AG04449 (cell line): ENCODE measurements around the gene PRDM1.
A peak's percentile ranks its signal among the peaks of the same experiment; 100 is the strongest.

Experiments
- CTCF ChIA-PET: fragments of 350-600 bp; formaldehyde crosslinking; extraction: SDS; loops from one replicate; lab custom pipeline; 2021; ENCODE audit warnings: antibody characterized with exemption; lab: Yijun Ruan, JAX
- POLR2A ChIA-PET: fragments of 400-600, 350-600 bp; formaldehyde crosslinking; extraction: SDS; loops from one replicate; lab custom pipeline; 2020; ENCODE audit warnings: antibody characterized with exemption, inconsistent platforms; lab: Yijun Ruan, JAX
- DNase-seq: peaks from one replicate; pipeline ENCODE4 v3.0.0-alpha.2; 2010; ENCODE audit warnings: low read depth, low spot score
- H3K4me3 ChIP-seq: 2 replicates; pipeline ENCODE4 v1.5.1; 2011; ENCODE audit warnings: low read depth, mild to moderate bottlenecking, control low read depth, low read length
- CTCF ChIP-seq: IDR thresholded peaks from one replicate; pipeline ENCODE4 v1.5.1; 2011; ENCODE audit warnings: mild to moderate bottlenecking, moderate library complexity, low read length, control low read depth, inconsistent platforms; ENCODE audit not compliant: insufficient read depth; ENCODE audit errors: missing control alignments

PRDM1 gene

GRCh38 chr6:106094261-106094963 is 8.3 kb downstream of the PRDM1 start:
- POLR2A ChIA-PET = no interaction called here
- CTCF ChIA-PET = interaction anchor here (0.7 to 9.4 kb wide), 5 partner anchors 22 to 663 kb away, joined by 3 to 99 read pairs (median 23); no protein-coding TSS in a partner anchor
- H3K4me3 ChIP-seq = no peak overlapping the region
- no peak for DNase-seq
- TF ChIP-seq CTCF = no peak

- no peak overlapping the region for H3K4me3 ChIP-seq
- DNase-seq = no peak
- no peak for TF ChIP-seq CTCF
- CTCF ChIA-PET = interaction anchor here (3.3 to 9.4 kb wide), 4 partner anchors 129 to 664 kb away, joined by 15 to 99 read pairs (median 30); no protein-coding TSS in a partner anchor
- POLR2A ChIA-PET = no interaction called here
Measured at GRCh38 chr6:106094964-106095335, 8.8 kb downstream of the PRDM1 start.

- DNase-seq = no peak
- peak overlapping the region; percentile 53 for H3K4me3 ChIP-seq
- CTCF ChIA-PET = interaction anchor here (2.3 to 9.4 kb wide), 2 partner anchors 126 to 203 kb away, joined by 11 to 99 read pairs; no protein-coding TSS in a partner anchor
- POLR2A ChIA-PET = no interaction called here
- TF ChIP-seq CTCF = no peak
Measured at GRCh38 chr6:106097411-106098231, 11.5 kb downstream of the PRDM1 start.

GRCh38 chr6:106098383-106099234 is 12.5 kb downstream of the PRDM1 start:
- peak overlapping the region; percentile 53 for H3K4me3 ChIP-seq
- no peak for TF ChIP-seq CTCF
- CTCF ChIA-PET = interaction anchor here (0.8 to 9.4 kb wide), 5 partner anchors 8 to 219 kb away, joined by 3 to 99 read pairs (median 4); no protein-coding TSS in a partner anchor
- no peak for DNase-seq
- POLR2A ChIA-PET = interaction anchor here (0.9 kb wide), 1 partner anchor 61 kb away, joined by 3 read pairs; no protein-coding TSS in a partner anchor

- POLR2A ChIA-PET = interaction anchor here (0.9 kb wide), 1 partner anchor 60 kb away, joined by 3 read pairs; no protein-coding TSS in a partner anchor
- peak overlapping the region; percentile 21; the same call in 1 of the 2 replicates for H3K4me3 ChIP-seq
- no peak for TF ChIP-seq CTCF
- DNase-seq = no peak
- CTCF ChIA-PET = interaction anchor here (0.7 to 9.4 kb wide), 5 partner anchors 9 to 218 kb away, joined by 3 to 99 read pairs (median 3); no protein-coding TSS in a partner anchor
Measured at GRCh38 chr6:106099235-106099537, 13.1 kb downstream of the PRDM1 start.
